ENCODE results near the gene PTPRT. TPM values are rescaled to one million over a fixed set of nuclear protein-coding genes. Genes with fewer than 3 reads are reported as not detected.

Gene PTPRT
- polyA plus RNA-seq, 4 donors: 0.07 to 0.58 (median 0.27) TPM; not detected in 1

DNA sequence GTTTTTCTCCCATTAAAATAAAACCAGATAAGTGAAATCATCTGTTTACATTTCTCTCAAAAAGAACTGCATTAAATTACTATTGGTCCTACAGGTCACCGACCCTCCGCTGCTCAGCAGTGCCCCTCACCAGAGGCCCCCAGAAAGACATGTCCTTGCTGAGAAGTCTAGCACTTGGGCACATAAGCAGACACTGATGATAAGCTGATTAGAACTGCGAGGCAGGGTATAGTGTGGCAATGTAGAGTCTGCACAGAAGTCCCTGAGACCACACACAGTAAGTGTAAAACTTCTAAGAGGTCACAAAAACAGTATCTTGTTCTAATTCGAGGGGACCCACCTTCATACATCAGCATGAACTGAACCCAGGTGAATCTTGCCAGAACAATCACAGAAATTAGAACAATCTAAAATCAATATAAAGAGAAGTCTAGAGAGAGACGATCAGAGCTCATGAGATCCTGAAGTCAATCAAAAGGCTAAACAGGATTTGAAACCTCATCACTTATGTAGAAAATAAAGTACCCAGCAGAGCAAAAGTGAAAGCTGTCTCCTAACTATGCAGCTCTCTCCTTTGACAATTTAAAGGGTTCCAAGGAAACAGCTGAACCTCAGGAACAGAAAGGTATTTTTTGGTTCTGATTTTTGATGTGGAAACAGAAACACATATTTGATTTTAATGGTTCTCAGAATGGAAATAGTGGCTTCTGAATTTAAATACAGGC is 182.9 kb downstream of the PTPRT start:
- FAIRE-seq (no peak), DNase-seq (no peak)
- Histone ChIP-seq H3K4me1 (ENCODE audit: control insufficient read depth in 3 of 3, insufficient read depth in 2 of 3, low read depth in 1 of 3, low read length in 2 of 3) (no peaks in the 10 kb centered on the region), H3K36me3 (ENCODE audit: control insufficient read depth in 3 of 3, insufficient read depth in 2 of 3, low read depth in 1 of 3, low read length in 3 of 3) (no peaks in the 10 kb centered on the region), H3K27ac (ENCODE audit: low read depth in 1 of 3, low read length in 2 of 3) (no peak overlapping the region), H3K4me3 (ENCODE audit: low read depth in 1 of 3, low read length in 3 of 3) (no peak overlapping the region), H3K27me3 (ENCODE audit: control insufficient read depth in 3 of 3, insufficient read depth in 3 of 3, low read length in 3 of 3) (peaks cover 0 to 2% (median 0%) of the 10 kb centered on the region in 3 donors), H3K9me3 (ENCODE audit: control insufficient read depth in 2 of 2, insufficient read depth in 1 of 2, low read depth in 1 of 2, low read length in 1 of 2) (no peaks in the 10 kb centered on the region)
- 46 to 50% (median 47%) methylated on average over 5 of the region's 5 CpGs for WGBS, 3 donors

DNA sequence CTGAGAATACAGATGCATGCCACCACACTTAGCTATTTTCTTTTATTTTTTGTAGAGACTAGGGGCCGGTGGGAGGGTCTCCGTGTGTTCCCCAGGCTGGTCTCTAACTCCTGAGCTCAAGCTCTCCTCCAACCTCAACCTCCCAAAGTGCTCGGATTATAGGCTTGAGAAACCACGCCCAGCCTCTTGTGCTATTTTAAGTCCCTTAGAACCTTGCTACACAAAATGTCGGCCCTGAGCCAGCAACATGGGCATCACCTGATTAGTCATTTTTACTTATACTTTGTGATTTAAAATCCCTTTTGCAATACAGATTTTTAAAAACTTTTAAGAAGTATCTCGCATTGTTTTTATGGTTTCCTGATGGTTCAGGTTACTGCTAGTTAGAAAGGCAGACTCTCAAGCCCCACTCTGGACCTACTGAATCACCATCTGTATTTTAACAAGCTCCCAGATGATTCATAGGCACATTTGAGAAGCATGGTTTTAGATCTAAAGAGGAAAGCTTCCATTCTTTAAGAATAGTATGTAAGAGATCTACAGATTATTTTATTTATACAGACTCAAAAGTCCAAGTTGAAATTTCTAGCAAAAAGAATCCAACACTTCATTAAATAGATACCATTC is 186.3 kb downstream of the PTPRT start:
- Histone ChIP-seq H3K27ac (ENCODE audit: low read depth in 1 of 3, low read length in 2 of 3) (no peak overlapping the region), H3K27me3 (ENCODE audit: control insufficient read depth in 3 of 3, insufficient read depth in 3 of 3, low read length in 3 of 3) (peaks cover 0 to 3% (median 0%) of the 10 kb centered on the region in 3 donors), H3K9me3 (ENCODE audit: control insufficient read depth in 2 of 2, insufficient read depth in 1 of 2, low read depth in 1 of 2, low read length in 1 of 2) (no peaks in the 10 kb centered on the region), H3K36me3 (ENCODE audit: control insufficient read depth in 3 of 3, insufficient read depth in 2 of 3, low read depth in 1 of 3, low read length in 3 of 3) (no peaks in the 10 kb centered on the region), H3K4me3 (ENCODE audit: low read depth in 1 of 3, low read length in 3 of 3) (no peak overlapping the region), H3K4me1 (ENCODE audit: control insufficient read depth in 3 of 3, insufficient read depth in 2 of 3, low read depth in 1 of 3, low read length in 2 of 3) (no peaks in the 10 kb centered on the region)
- FAIRE-seq (no peak), DNase-seq (no peak)
- WGBS, 3 donors: 83 to 85% (median 84%) methylated on average over 6 of the region's 6 CpGs

DNA sequence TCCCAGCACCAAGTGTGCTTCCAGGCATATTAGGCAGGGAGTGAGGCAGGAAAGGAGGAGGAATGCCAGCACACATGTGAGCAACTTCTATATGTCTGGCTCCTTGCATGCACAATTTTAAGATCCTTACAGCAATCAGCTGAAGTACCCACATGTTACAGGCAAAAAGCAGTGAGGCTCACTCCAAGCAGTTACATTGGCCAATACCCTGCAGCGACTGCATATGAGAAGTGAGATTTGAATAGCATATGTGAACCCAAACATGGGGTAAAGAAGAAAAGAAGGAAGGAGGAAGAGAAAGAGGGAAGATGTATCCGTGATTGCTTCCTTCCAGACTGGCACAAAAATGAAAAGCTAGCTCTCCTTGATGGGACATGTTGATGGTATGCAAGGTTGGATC is 193.6 kb downstream of the PTPRT start:
- Histone ChIP-seq H3K4me3 (ENCODE audit: low read depth in 1 of 3, low read length in 3 of 3) (no peak overlapping the region), H3K27me3 (ENCODE audit: control insufficient read depth in 3 of 3, insufficient read depth in 3 of 3, low read length in 3 of 3) (no peaks in the 10 kb centered on the region), H3K4me1 (ENCODE audit: control insufficient read depth in 3 of 3, insufficient read depth in 2 of 3, low read depth in 1 of 3, low read length in 2 of 3) (no peaks in the 10 kb centered on the region), H3K36me3 (ENCODE audit: control insufficient read depth in 3 of 3, insufficient read depth in 2 of 3, low read depth in 1 of 3, low read length in 3 of 3) (no peaks in the 10 kb centered on the region), H3K27ac (ENCODE audit: low read depth in 1 of 3, low read length in 2 of 3) (no peak overlapping the region), H3K9me3 (ENCODE audit: control insufficient read depth in 2 of 2, insufficient read depth in 1 of 2, low read depth in 1 of 2, low read length in 1 of 2) (no peaks in the 10 kb centered on the region)
- 75 to 80% (median 79%) methylated on average over 2 of the region's 2 CpGs for WGBS, 3 donors
- FAIRE-seq (no peak), DNase-seq (no peak)

DNA sequence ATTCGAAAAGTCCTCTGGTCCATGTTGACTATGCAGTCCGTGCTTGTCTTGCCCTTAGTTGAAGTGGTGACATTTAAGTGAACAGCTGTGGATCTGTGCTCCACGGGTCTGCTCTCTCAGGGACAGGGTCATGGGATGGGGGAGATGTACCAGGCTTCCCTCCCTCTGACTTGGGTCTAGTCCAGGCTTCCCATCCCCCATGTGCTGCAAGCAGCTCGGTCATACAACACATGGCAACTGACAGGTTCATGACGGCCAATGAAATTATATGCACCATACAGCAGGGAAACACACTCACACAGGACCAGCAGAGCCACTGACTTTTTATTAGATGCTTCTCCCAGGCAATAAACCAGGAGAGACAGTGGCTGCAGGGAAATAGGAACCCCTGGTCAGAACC is 201.4 kb downstream of the PTPRT start:
- Histone ChIP-seq H3K4me3 (ENCODE audit: low read depth in 1 of 3, low read length in 3 of 3) (no peak overlapping the region), H3K9me3 (ENCODE audit: control insufficient read depth in 2 of 2, insufficient read depth in 1 of 2, low read depth in 1 of 2, low read length in 1 of 2) (no peaks in the 10 kb centered on the region), H3K4me1 (ENCODE audit: control insufficient read depth in 3 of 3, insufficient read depth in 2 of 3, low read depth in 1 of 3, low read length in 2 of 3) (no peaks in the 10 kb centered on the region), H3K27me3 (ENCODE audit: control insufficient read depth in 3 of 3, insufficient read depth in 3 of 3, low read length in 3 of 3) (no peaks in the 10 kb centered on the region), H3K27ac (ENCODE audit: low read depth in 1 of 3, low read length in 2 of 3) (no peak overlapping the region), H3K36me3 (ENCODE audit: control insufficient read depth in 3 of 3, insufficient read depth in 2 of 3, low read depth in 1 of 3, low read length in 3 of 3) (no peaks in the 10 kb centered on the region)
- WGBS, 3 donors: 67 to 81% (median 74%) methylated on average over 5 of the region's 5 CpGs
- FAIRE-seq (no peak), DNase-seq (no peak)

DNA sequence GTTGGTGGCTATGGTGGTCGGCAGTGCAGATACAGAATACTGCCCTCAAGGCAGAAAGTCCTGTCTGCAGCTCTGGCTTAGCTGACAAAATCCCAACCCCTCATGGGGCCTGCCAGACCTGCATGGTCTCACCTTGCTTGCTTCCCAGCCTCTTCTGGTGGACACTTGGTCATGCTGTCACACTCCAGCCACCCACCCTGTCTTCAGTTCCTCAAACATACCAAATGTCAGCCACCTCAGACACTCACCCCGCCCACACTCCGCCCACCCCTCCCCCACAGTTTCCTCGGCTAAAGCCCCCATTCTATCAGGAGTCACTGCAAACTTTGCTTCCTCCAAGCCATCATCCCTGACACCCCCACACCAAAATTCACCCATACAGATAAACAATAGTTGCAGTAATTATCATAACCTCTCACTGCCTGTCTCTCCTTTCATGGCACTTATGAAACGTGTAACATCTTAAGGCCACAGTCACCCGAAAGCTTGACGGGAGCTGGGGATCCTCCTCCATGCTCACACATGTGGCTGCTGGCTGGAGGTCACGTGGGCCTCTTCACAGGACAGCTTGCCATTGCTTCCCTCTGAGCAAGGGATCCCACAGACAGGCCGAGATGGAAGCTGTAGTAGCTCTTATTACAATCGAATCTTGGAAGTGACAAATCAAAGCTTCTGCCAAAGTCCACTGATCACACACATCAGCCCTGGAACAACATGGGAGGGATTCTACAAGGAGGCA is 202.2 kb downstream of the PTPRT start:
- Histone ChIP-seq H3K36me3 (ENCODE audit: control insufficient read depth in 3 of 3, insufficient read depth in 2 of 3, low read depth in 1 of 3, low read length in 3 of 3) (no peaks in the 10 kb centered on the region), H3K4me1 (ENCODE audit: control insufficient read depth in 3 of 3, insufficient read depth in 2 of 3, low read depth in 1 of 3, low read length in 2 of 3) (no peaks in the 10 kb centered on the region), H3K4me3 (ENCODE audit: low read depth in 1 of 3, low read length in 3 of 3) (no peak overlapping the region), H3K9me3 (ENCODE audit: control insufficient read depth in 2 of 2, insufficient read depth in 1 of 2, low read depth in 1 of 2, low read length in 1 of 2) (no peaks in the 10 kb centered on the region), H3K27me3 (ENCODE audit: control insufficient read depth in 3 of 3, insufficient read depth in 3 of 3, low read length in 3 of 3) (no peaks in the 10 kb centered on the region), H3K27ac (ENCODE audit: low read depth in 1 of 3, low read length in 2 of 3) (no peak overlapping the region)
- FAIRE-seq (no peak), DNase-seq (no peak)
- WGBS, 3 donors: 69 to 73% (median 69%) methylated on average over 10 of the region's 10 CpGs

DNA sequence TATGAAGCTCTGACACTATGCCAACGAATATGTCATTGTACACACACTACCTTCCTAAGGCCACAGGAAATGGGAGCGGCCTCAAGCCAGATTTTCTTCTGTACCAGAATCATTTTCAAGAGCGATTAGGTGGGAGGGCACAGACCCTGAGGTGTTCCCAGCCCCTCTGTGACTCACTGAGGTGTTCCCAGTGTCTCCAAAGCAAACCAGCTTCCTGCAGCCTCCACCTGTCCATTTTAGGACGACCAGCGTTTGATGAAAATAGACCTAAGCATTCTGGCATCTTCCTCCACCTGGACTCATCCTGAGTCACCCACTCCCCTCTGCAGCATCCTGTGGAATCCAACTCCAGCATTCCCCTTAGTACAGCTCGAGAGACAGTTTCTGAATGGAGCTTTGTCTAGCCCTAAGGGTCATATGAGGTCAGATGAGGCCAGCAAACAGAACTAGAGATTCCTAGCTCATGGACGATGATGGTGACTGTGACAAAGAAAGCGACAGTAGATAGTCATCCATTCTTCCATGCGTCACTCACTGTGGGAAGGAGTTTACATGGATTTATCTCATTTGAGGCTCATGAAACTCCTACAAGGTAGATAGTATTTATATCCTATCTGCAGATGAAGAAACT is 203.4 kb downstream of the PTPRT start:
- no peaks in the 10 kb centered on the region for H3K36me3 ChIP-seq (ENCODE audit: control insufficient read depth in 3 of 3, insufficient read depth in 2 of 3, low read depth in 1 of 3, low read length in 3 of 3)
- no peak overlapping the region for H3K4me3 ChIP-seq (ENCODE audit: low read depth in 1 of 3, low read length in 3 of 3)
- no peak for DNase-seq
- H3K9me3 ChIP-seq (ENCODE audit: control insufficient read depth in 2 of 2, insufficient read depth in 1 of 2, low read depth in 1 of 2, low read length in 1 of 2): no peaks in the 10 kb centered on the region
- no peaks in the 10 kb centered on the region for H3K4me1 ChIP-seq (ENCODE audit: control insufficient read depth in 3 of 3, insufficient read depth in 2 of 3, low read depth in 1 of 3, low read length in 2 of 3)
- WGBS, 3 donors: 66 to 76% (median 68%) methylated on average over 9 of the region's 9 CpGs
- no peaks in the 10 kb centered on the region for H3K27me3 ChIP-seq (ENCODE audit: control insufficient read depth in 3 of 3, insufficient read depth in 3 of 3, low read length in 3 of 3)
- no peak for FAIRE-seq
- no peak overlapping the region for H3K27ac ChIP-seq (ENCODE audit: low read depth in 1 of 3, low read length in 2 of 3)

DNA sequence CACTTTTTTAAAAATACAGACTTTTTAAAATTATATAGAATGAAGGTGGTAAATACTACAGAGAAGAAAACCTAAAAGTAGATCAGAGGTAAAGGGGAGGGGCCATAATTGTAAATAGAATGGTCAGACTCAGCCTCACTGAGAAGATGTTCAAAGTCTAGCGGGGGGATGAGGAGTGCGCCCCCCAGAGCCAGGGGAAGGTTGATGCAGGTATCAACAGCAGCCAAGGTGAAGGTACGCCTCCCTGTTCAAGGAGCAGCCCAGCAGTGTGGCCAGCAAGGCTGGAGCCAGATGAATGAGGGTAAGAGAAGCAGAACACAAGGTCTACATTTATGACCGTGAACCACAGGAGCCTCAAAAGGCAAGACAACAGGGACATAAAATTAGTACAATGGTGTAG is 204.1 kb downstream of the PTPRT start:
- WGBS, 3 donors: 78 to 88% (median 81%) methylated on average over 4 of the region's 4 CpGs
- FAIRE-seq (no peak), DNase-seq (no peak)
- no peaks in the 10 kb centered on the region for H3K27me3 ChIP-seq (ENCODE audit: control insufficient read depth in 3 of 3, insufficient read depth in 3 of 3, low read length in 3 of 3)
- H3K36me3 ChIP-seq (ENCODE audit: control insufficient read depth in 3 of 3, insufficient read depth in 2 of 3, low read depth in 1 of 3, low read length in 3 of 3): no peaks in the 10 kb centered on the region
- no peak overlapping the region for H3K4me3 ChIP-seq (ENCODE audit: low read depth in 1 of 3, low read length in 3 of 3)
- no peaks in the 10 kb centered on the region for H3K4me1 ChIP-seq (ENCODE audit: control insufficient read depth in 3 of 3, insufficient read depth in 2 of 3, low read depth in 1 of 3, low read length in 2 of 3)
- H3K27ac ChIP-seq (ENCODE audit: low read depth in 1 of 3, low read length in 2 of 3): no peak overlapping the region
- no peaks in the 10 kb centered on the region for H3K9me3 ChIP-seq (ENCODE audit: control insufficient read depth in 2 of 2, insufficient read depth in 1 of 2, low read depth in 1 of 2, low read length in 1 of 2)

DNA sequence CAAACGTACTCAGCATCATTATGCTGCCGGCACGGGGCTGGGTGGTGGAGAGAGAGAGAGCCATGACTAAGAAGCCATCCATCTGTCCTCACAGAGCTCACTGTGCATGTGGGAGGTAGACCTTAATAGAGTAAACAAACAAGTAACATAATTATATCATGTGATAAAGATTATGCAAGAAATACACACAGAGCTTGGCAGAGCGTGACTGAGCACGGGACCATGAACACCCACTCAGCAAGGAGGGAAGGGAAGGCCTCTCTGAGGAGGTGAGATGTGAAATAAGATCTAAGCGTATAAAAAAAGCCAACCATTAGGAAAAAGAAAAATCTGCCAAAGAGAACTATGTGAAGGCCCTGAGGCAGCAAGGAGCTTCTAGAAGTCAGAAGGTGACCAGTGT is 207.5 kb downstream of the PTPRT start:
- 72 to 81% (median 76%) methylated on average over 6 of the region's 6 CpGs for WGBS, 3 donors
- H3K9me3 ChIP-seq (ENCODE audit: control insufficient read depth in 2 of 2, insufficient read depth in 1 of 2, low read depth in 1 of 2, low read length in 1 of 2): no peaks in the 10 kb centered on the region
- no peak overlapping the region for H3K27ac ChIP-seq (ENCODE audit: low read depth in 1 of 3, low read length in 2 of 3)
- H3K27me3 ChIP-seq (ENCODE audit: control insufficient read depth in 3 of 3, insufficient read depth in 3 of 3, low read length in 3 of 3): no peaks in the 10 kb centered on the region
- FAIRE-seq: no peak
- H3K4me1 ChIP-seq (ENCODE audit: control insufficient read depth in 3 of 3, insufficient read depth in 2 of 3, low read depth in 1 of 3, low read length in 2 of 3): no peaks in the 10 kb centered on the region
- no peak overlapping the region for H3K4me3 ChIP-seq (ENCODE audit: low read depth in 1 of 3, low read length in 3 of 3)
- no peak for DNase-seq
- H3K36me3 ChIP-seq (ENCODE audit: control insufficient read depth in 3 of 3, insufficient read depth in 2 of 3, low read depth in 1 of 3, low read length in 3 of 3): no peaks in the 10 kb centered on the region
